Loucy (cell line): ENCODE results near the gene VAV1.
A peak's percentile ranks its signal among the peaks of the same experiment; 100 is the strongest.

Experiments used
- H2AFZ ChIP-seq: fragments of 200-600 bp; sonication (generic); 2 replicates; pipeline ENCODE4 v1.6.0; 2016; ENCODE audit warnings: antibody characterized with exemption, mild to moderate bottlenecking, low read length, moderate library complexity
- H3F3A ChIP-seq: fragments of 200-600 bp; 2 replicates; pipeline ENCODE4 v1.6.0; 2016; ENCODE audit warnings: antibody characterized with exemption, low read depth, mild to moderate bottlenecking
- H3K27me3 ChIP-seq: fragments of 200-600 bp; sonication (generic); 2 replicates; pipeline ENCODE4 v1.6.1; 2014; ENCODE audit warnings: low read length, mild to moderate bottlenecking; ENCODE audit not compliant: insufficient read depth, poor library complexity, severe bottlenecking
- H3K36me3 ChIP-seq: fragments of 200-600 bp; sonication (generic); 2 replicates; pipeline ENCODE4 v1.6.1; 2016; ENCODE audit warnings: low read length; ENCODE audit not compliant: insufficient read depth
- H3K4me1 ChIP-seq: fragments of 200-600 bp; sonication (generic); 2 replicates; pipeline ENCODE4 v1.5.1; 2014; ENCODE audit warnings: low read length, mild to moderate bottlenecking; ENCODE audit not compliant: insufficient read depth, poor library complexity, severe bottlenecking
- H3K4me2 ChIP-seq: fragments of 200-600 bp; sonication (generic); 2 replicates; pipeline ENCODE4 v1.6.0; 2014; ENCODE audit warnings: antibody characterized with exemption, low read length, low read depth, mild to moderate bottlenecking; ENCODE audit not compliant: poor library complexity, severe bottlenecking
- H3K4me3 ChIP-seq: fragments of 200-600 bp; sonication (generic); 2 replicates; pipeline ENCODE4 v1.5.1; 2014; ENCODE audit warnings: low read length, mild to moderate bottlenecking, mixed read lengths; ENCODE audit not compliant: poor library complexity, severe bottlenecking
- H3K79me2 ChIP-seq: fragments of 200-600 bp; sonication (generic); 2 replicates; pipeline ENCODE4 v1.6.1; 2014; ENCODE audit warnings: low read length; ENCODE audit not compliant: insufficient read depth
- H3K9ac ChIP-seq: fragments of 200-600 bp; sonication (generic); 2 replicates; pipeline ENCODE4 v1.6.0; 2014; ENCODE audit warnings: mild to moderate bottlenecking, low read depth, low read length, moderate library complexity; ENCODE audit not compliant: poor library complexity, severe bottlenecking
- H3K9me2 ChIP-seq: fragments of 200-600 bp; sonication (generic); replicated peaks from 2 replicates; pipeline ENCODE4 v1.6.1; 2016; ENCODE audit warnings: low read depth, low read length, mixed read lengths
- H3K9me3 ChIP-seq: fragments of 200-600 bp; sonication (generic); 2 replicates; pipeline ENCODE4 v1.6.1; 2014; ENCODE audit warnings: mild to moderate bottlenecking, antibody characterized with exemption, low read length, low read depth; ENCODE audit not compliant: insufficient read depth
- H4K20me1 ChIP-seq: fragments of 200-600 bp; sonication (generic); 2 replicates; pipeline ENCODE4 v1.6.0; 2014; ENCODE audit warnings: antibody characterized with exemption, low read length, mild to moderate bottlenecking; ENCODE audit not compliant: insufficient read depth, poor library complexity, severe bottlenecking
- EZH2phosphoT487 ChIP-seq: fragments of 200-600 bp; IDR thresholded peaks from 2 replicates; pipeline ENCODE4 v1.6.1; 2018; ENCODE audit warnings: antibody characterized with exemption, mild to moderate bottlenecking, moderate library complexity, borderline replicate concordance
- TF ChIP-seq, protein P1 (sequence below): fragments of 200-600 bp; sonication (generic); conservative IDR thresholded peaks from 2 replicates; pipeline ENCODE4 v1.5.1; 2014; ENCODE audit warnings: mild to moderate bottlenecking, antibody characterized with exemption, low read length

VAV1 gene

DNA sequence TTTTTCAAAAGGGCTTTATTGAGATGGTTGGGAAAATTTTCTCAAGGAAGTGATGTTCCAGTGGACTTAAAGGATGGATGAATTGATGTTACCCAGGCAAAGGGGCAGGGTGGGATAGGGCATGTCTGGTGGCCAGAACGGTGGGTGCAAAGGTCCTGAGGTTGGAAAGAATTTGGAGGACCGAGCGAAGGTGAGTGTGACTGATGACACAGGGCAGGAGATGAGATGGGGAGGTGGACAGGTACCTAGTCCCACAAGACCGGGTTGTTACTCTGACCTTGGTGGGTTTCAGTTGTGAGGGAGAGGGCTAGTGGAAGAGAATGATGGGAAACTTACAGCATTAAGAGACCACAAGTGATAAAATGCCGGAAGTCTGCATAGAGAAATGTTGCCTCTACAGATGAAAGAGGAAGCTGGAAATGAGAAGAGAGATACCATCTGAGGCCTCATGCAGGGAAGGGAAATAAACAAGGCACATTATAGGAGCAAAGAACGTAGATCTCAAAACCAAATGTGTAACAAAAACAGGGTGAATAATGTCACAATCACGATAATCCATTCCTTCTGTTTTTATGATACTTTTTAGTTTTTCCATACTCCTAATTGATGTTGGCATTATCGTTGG is 119.4 kb downstream of the VAV1 start:
- H2AFZ ChIP-seq = 0 out of 2 replicates have a peak overlapping the region, but pooled peaks have one; percentile 0
- no peaks in the 10 kb centered on the region for H3K79me2 ChIP-seq
- peaks cover 55% of the 10 kb centered on the region for H3K4me1 ChIP-seq
- H3K4me2 ChIP-seq = peak overlapping the region; percentile 80
- no peaks in the 10 kb centered on the region for H3K9me2 ChIP-seq
- peak overlapping the region; percentile 65 for H3K4me3 ChIP-seq
- no peaks in the 10 kb centered on the region for H3K36me3 ChIP-seq
- TF ChIP-seq, protein P1, sequence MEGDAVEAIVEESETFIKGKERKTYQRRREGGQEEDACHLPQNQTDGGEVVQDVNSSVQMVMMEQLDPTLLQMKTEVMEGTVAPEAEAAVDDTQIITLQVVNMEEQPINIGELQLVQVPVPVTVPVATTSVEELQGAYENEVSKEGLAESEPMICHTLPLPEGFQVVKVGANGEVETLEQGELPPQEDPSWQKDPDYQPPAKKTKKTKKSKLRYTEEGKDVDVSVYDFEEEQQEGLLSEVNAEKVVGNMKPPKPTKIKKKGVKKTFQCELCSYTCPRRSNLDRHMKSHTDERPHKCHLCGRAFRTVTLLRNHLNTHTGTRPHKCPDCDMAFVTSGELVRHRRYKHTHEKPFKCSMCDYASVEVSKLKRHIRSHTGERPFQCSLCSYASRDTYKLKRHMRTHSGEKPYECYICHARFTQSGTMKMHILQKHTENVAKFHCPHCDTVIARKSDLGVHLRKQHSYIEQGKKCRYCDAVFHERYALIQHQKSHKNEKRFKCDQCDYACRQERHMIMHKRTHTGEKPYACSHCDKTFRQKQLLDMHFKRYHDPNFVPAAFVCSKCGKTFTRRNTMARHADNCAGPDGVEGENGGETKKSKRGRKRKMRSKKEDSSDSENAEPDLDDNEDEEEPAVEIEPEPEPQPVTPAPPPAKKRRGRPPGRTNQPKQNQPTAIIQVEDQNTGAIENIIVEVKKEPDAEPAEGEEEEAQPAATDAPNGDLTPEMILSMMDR = no peak
- TF ChIP-seq EZH2phosphoT487 = no peak
- no peaks in the 10 kb centered on the region for H3K27me3 ChIP-seq
- H3K9me3 ChIP-seq = no peaks in the 10 kb centered on the region; the same call in 1 of the 2 replicates
- H4K20me1 ChIP-seq = no peaks in the 10 kb centered on the region
- peak overlapping the region; percentile 66 for H3K9ac ChIP-seq
- 0 out of 2 replicates have a peak, but pooled peaks cover 6% of the 10 kb centered on the region for H3F3A ChIP-seq

DNA sequence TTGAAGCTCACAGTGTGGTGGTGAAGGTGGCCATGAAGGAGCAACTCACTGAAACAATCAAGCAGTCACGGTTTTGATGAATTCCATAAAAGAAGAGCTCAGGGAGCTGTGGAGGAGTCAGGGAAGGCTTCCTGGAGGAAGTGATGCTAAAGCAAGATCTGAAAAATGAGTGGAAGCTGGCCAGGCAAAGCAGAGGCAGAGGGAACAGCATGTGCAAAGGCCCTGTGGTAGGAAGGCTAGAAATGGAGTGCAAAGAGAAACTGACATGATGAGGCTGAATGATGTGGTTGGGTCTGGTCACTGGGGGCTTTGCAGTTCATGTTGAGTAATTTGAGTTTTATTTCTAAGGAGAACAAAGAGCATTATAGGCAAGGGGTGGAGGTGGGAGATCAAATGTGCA is 121.8 kb downstream of the VAV1 start:
- Histone ChIP-seq H3K4me2 (peak overlapping the region; percentile 66), H3K27me3 (no peaks in the 10 kb centered on the region), H4K20me1 (no peaks in the 10 kb centered on the region), H3K9me2 (no peaks in the 10 kb centered on the region), H3K36me3 (no peaks in the 10 kb centered on the region), H3K9ac (no peak overlapping the region), H3F3A (0 out of 2 replicates have a peak, but pooled peaks cover 6% of the 10 kb centered on the region), H3K4me1 (peaks cover 50% of the 10 kb centered on the region), H2AFZ (no peak overlapping the region), H3K9me3 (no peaks in the 10 kb centered on the region; the same call in 1 of the 2 replicates), H3K79me2 (no peaks in the 10 kb centered on the region), H3K4me3 (peak overlapping the region; percentile 0)
- no peak for TF ChIP-seq EZH2phosphoT487
- TF ChIP-seq, protein P1 = no peak

DNA sequence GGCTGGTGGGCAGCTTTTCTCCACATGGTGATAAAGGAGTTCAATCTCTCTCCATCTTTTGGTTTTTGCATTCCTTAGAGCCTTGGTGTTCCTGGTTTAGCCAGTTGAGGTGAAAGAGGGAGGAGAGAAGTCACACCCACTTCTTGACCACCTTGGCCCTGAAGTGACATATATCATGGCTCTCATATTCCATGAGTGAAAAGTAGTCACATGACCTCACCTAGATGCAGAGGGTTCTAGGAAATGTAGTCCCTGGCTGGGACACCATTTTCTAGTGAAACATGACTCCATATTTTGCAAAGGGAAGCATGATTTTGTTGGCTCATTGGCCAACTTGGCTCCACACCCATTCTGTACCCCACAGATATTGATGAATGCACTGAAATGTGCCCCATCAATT is 130.9 kb downstream of the VAV1 start:
- no peaks in the 10 kb centered on the region for H3F3A ChIP-seq
- no peak overlapping the region for H3K4me2 ChIP-seq
- no peaks in the 10 kb centered on the region for H4K20me1 ChIP-seq
- H3K9me3 ChIP-seq = peaks cover 3% of the 10 kb centered on the region; the same call in 1 of the 2 replicates
- no peaks in the 10 kb centered on the region for H3K27me3 ChIP-seq
- H3K4me3 ChIP-seq = no peak overlapping the region
- no peaks in the 10 kb centered on the region for H3K79me2 ChIP-seq
- no peak overlapping the region for H2AFZ ChIP-seq
- H3K9ac ChIP-seq = no peak overlapping the region
- TF ChIP-seq EZH2phosphoT487 = no peak
- TF ChIP-seq, protein P1 = no peak
- no peaks in the 10 kb centered on the region for H3K36me3 ChIP-seq
- no peaks in the 10 kb centered on the region for H3K4me1 ChIP-seq
- H3K9me2 ChIP-seq = no peaks in the 10 kb centered on the region
